Activated naive CD4-positive, alpha-beta T cell treated with anti-CD3 and anti-CD28 coated beads, Interleukin-2, amount 50 U/mL, for 72 hours (primary cell): ENCODE results near the gene WRAP53. TPM values are rescaled to one million over a fixed set of nuclear protein-coding genes. Genes with fewer than 3 reads are reported as not detected.

Source experiments
- ATAC-seq, 2 donors: fragments of 150-1000 bp; cut with Tn5 transposase; 2 replicates each; pipeline ENCODE4 v1.10.0; 2021; ENCODE audit warnings: mild to moderate bottlenecking in 2 of 2, moderate library complexity in 2 of 2
- DNase-seq, 2 donors: peaks; one replicate each; pipeline ENCODE4 v3.0.0; 2021 to 2022; ENCODE audit warnings: low spot score in 2 of 2
- H3K27ac Mint-ChIP-seq, 2 donors: one replicate each; pipeline ENCODE4 v1.8.0; 2022; ENCODE audit warnings: mild to moderate bottlenecking in 2 of 2, mixed read lengths in 2 of 2
- H3K36me3 Mint-ChIP-seq, 2 donors: one replicate each; pipeline ENCODE4 v1.8.0; 2022; ENCODE audit warnings: mixed read lengths in 2 of 2
- H3K9me3 Mint-ChIP-seq, 2 donors: one replicate each; pipeline ENCODE4 v1.8.0; 2022; ENCODE audit warnings: mixed read lengths in 2 of 2
- total RNA-seq, 2 donors: library from RNA; stranded (reverse); gene quantifications; one replicate each; pipeline ENCODE4 v1.2.3, GENCODE V29; 2022

The WRAP53 gene
- total RNA-seq, 2 donors from 2014 or later, result 16.4 to 23.5 TPM

- H3K36me3 Mint-ChIP-seq, result no peaks in the 10 kb centered on the region
- DNase-seq (no peak), ATAC-seq (no peak)
- H3K9me3 Mint-ChIP-seq, result no peaks in the 10 kb centered on the region
- no peak overlapping the region for H3K27ac Mint-ChIP-seq
Measured at GRCh38 chr17:7715936-7716886, 27.9 kb downstream of the WRAP53 start.

- ATAC-seq (peak; percentile 64 to 88), DNase-seq (peak in 1 of 2 donors; percentile 61)
- Mint-ChIP-seq H3K36me3 (no peaks in the 10 kb centered on the region), H3K27ac (no peak within 1 kb of the TSS), H3K9me3 (no peaks in the 10 kb centered on the region)
Measured at GRCh38 chr17:7716901-7717755, 28.9 kb downstream of the WRAP53 start, which contains the start of gene DNAH2. Gene DNAH2 (plus strand): TSS chr17:7717744. CDS start chr17:7719735, 1,991 bp downstream.

DNA sequence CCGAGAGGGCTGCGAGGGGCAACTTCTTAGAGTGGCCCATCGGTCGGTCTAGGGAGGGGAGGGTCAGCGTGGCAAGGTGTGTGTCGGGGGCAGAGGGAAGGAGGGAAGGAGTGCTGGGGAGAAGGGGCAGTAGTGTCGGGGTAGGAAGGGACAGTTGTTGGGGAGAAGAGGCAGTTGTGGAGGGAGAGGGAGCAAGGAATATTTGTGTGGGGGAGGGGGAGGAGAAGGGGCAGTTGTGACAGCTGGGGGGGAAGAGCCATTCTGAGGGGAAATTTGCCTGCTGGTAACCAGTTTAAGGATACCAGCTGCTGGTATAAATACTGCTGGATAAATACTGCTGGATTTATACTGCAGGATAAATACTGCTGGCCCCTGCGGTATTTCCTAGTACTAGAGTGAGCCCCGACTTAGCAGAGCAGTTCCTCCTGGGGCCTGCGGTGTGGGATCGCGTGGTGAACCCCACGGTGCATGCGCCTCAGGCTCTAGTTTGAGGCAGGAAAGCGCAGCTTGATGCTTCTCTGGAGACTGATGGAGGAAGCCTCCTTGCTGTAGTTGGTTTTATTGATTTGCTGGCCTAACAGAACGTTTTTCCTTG lies 29.6 kb downstream of the WRAP53 start:
- no peaks in the 10 kb centered on the region for H3K9me3 Mint-ChIP-seq

GRCh38 chr17:7719661-7720060 lies 31.4 kb downstream of the WRAP53 start:
- ATAC-seq (no peak), DNase-seq (no peak)
- Mint-ChIP-seq H3K27ac (no peak overlapping the region), H3K36me3 (no peaks in the 10 kb centered on the region), H3K9me3 (no peaks in the 10 kb centered on the region)

More for the DNA sequence above, 29.6 kb downstream of the WRAP53 start:
- no peaks in the 10 kb centered on the region for H3K36me3 Mint-ChIP-seq
- ATAC-seq (peak; percentile 34 to 52), DNase-seq (no peak)
- no peak overlapping the region for H3K27ac Mint-ChIP-seq

GRCh38 chr17:7720125-7720524 lies 31.8 kb downstream of the WRAP53 start:
- ATAC-seq, result no peak
- Mint-ChIP-seq H3K9me3 (no peaks in the 10 kb centered on the region), H3K36me3 (no peaks in the 10 kb centered on the region), H3K27ac (no peak overlapping the region)
- DNase-seq, result no peak

DNA sequence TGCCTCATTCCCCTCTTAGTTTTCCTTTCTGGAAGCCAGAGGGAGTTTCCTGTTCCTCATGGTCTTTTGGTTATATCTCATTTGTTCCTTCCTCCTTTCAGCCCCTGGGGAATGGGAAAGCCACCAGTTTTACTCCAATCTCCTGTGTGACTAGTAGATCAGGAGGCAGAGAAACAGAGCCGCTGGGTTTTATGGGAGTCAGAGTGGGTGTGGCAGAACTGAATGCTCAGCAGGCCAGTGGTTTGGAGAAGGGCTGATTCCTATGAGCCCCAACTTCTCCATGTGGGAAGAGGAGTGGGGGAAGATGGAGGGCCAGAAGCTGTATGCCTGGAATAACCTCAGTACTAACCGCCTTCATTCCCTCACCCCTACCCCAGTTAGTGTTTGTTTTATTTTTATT lies 33.3 kb downstream of the WRAP53 start:
- no peak for DNase-seq
- H3K27ac Mint-ChIP-seq, result no peak overlapping the region
- no peak for ATAC-seq
- H3K9me3 Mint-ChIP-seq, result no peaks in the 10 kb centered on the region
- H3K36me3 Mint-ChIP-seq, result no peaks in the 10 kb centered on the region

DNA sequence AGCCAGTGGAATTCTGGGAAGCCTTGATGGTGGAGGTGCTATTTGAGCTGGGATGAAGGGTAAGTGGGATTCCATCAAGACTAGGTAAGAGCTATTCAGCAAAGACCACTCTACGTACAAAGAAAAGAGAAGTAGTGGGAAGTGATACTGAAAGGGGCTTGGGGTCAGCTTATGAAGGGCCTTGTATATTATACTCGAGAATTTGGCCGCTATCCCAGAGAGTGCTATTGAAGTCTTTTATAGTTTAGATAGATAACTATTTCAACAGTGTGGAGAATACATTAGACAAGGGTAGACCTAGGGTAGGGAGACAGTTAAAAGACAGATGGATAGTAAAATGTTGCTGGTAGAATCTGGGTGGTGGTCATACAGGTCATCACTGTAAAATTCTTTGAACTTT lies 39.6 kb downstream of the WRAP53 start:
- Mint-ChIP-seq H3K36me3 (no peaks in the 10 kb centered on the region), H3K27ac (no peak overlapping the region), H3K9me3 (no peaks in the 10 kb centered on the region)
- no peak for DNase-seq
- ATAC-seq, result no peak

GRCh38 chr17:7729816-7730215 lies 41.5 kb downstream of the WRAP53 start:
- DNase-seq (no peak), ATAC-seq (no peak)
- H3K36me3 Mint-ChIP-seq, result no peaks in the 10 kb centered on the region
- H3K9me3 Mint-ChIP-seq, result no peaks in the 10 kb centered on the region
- peak overlapping the region in 1 of 2 donors; percentile 32 for H3K27ac Mint-ChIP-seq

DNA sequence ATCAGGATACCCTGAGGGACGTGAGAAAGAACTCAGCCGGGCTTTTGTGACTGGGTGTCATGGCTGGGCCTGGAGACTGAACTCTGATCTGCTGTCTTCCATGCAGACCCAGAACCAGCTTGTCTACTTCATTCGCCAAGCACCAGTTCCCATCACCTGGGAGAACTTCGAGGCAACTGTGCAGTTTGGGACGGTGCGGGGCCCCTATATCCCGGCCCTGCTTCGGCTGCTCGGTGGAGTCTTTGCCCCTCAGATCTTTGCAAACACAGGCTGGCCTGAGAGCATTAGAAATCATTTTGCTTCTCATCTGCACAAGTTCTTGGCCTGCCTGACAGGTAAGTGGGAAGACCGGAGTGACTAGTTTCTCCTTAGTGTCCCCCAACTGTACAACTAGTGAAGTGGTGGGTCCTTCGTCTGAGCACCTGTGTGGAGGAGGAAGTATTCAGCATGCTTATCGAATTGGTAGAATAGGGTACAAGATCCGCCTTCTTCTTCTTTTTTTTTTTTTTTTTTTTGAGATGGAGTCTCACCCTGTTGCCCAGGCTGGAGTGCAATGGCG lies 44.8 kb downstream of the WRAP53 start:
- ATAC-seq, result no peak
- Mint-ChIP-seq H3K36me3 (no peaks in the 10 kb centered on the region), H3K27ac (no peak overlapping the region), H3K9me3 (no peaks in the 10 kb centered on the region)
- no peak for DNase-seq

GRCh38 chr17:7737601-7738000 lies 49.3 kb downstream of the WRAP53 start:
- Mint-ChIP-seq H3K36me3 (no peaks in the 10 kb centered on the region), H3K9me3 (no peaks in the 10 kb centered on the region), H3K27ac (no peak overlapping the region)
- no peak for DNase-seq
- ATAC-seq, result no peak

GRCh38 chr17:7739746-7740145 lies 51.5 kb downstream of the WRAP53 start:
- Mint-ChIP-seq H3K36me3 (no peaks in the 10 kb centered on the region), H3K27ac (no peak overlapping the region), H3K9me3 (no peaks in the 10 kb centered on the region)
- DNase-seq (no peak), ATAC-seq (no peak)

DNA sequence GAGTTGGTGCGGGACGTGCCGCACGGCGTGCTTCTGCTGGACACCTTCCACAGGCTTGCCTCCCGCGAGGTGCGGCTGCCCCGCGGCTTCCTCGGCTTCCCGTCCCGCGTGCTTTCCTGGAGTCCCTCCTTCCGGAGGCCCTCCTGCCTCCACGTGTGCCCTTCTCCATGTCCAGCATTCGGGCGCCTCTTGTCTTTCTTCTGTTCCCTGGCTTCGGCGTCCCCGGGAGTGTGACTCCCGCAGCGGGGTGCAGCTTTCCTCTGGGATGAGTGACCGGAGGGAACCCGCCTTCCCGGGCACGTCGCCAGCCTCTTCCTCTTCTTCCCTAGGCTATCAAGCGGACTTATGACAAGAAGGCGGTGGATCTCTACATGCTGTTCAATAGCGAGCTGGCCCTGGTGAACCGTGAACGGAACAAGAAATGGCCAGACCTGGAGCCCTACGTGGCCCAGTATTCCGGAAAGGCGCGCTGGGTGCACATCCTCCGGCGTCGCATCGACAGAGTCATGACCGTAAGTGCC lies 52.3 kb downstream of the WRAP53 start:
- H3K27ac Mint-ChIP-seq, result no peak overlapping the region
- H3K36me3 Mint-ChIP-seq, result no peaks in the 10 kb centered on the region
- DNase-seq, result no peak
- ATAC-seq, result no peak
- H3K9me3 Mint-ChIP-seq, result no peaks in the 10 kb centered on the region

DNA sequence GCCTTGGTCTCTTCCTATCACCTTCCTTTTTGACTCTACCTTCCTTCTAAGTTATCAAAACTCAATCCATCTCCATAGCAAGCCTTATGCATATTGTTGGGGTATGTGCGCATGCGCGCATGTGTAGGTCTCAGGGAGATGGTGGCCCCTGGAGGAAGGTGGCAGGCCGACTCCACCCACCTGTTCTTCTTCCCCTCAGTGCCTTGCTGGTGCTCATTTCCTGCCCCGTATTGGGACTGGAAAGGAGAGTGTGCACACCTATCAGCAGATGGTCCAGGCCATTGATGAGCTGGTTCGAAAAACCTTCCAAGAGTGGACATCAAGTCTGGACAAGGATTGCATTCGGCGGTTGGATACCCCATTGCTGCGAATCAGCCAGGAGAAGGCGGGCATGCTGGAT lies 54.5 kb downstream of the WRAP53 start:
- Mint-ChIP-seq H3K27ac (no peak overlapping the region), H3K9me3 (no peaks in the 10 kb centered on the region)
- ATAC-seq, result no peak

GRCh38 chr17:7744416-7744815 lies 56.1 kb downstream of the WRAP53 start:
- Mint-ChIP-seq H3K27ac (no peak overlapping the region), H3K36me3 (no peaks in the 10 kb centered on the region), H3K9me3 (no peaks in the 10 kb centered on the region)
- ATAC-seq (no peak), DNase-seq (no peak)

More for the DNA sequence above, 54.5 kb downstream of the WRAP53 start:
- H3K36me3 Mint-ChIP-seq, result no peaks in the 10 kb centered on the region
- DNase-seq, result no peak

DNA sequence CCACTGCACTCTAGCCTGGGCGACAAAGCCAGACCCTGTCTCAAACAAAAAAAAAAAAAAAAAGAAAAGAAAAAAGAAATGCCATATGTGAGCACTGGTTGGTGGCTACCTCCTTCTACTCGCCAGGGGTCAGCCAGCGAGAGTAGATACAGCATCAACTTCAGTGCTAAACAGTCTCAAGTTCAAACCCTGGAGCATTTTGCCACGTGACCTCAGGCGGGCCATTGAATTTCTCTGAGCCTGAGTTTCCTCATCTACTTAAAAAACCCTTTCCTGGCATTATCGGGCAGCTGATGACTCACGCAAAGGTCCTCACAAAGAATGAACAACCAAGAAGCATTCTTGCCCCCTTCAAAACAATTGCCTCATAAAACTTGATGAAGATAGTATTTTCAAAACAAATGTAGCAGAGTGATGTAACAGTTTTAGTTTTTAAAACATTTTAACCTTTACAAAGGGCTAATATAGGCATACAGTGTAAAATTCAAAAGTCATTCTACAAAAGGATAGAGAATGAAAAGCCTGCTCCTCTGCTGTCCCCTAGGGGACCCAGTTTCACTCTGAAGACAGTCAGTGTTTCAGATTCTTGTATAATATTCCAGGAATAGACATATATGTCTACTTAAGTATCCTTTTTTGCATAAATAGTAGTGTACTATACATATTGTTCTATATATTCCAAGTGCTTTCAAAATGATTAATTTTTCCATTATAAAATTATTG lies 57.6 kb downstream of the WRAP53 start:
- H3K9me3 Mint-ChIP-seq, result no peaks in the 10 kb centered on the region
- DNase-seq (no peak), ATAC-seq (no peak)
- no peaks in the 10 kb centered on the region for H3K36me3 Mint-ChIP-seq
- no peak overlapping the region for H3K27ac Mint-ChIP-seq

DNA sequence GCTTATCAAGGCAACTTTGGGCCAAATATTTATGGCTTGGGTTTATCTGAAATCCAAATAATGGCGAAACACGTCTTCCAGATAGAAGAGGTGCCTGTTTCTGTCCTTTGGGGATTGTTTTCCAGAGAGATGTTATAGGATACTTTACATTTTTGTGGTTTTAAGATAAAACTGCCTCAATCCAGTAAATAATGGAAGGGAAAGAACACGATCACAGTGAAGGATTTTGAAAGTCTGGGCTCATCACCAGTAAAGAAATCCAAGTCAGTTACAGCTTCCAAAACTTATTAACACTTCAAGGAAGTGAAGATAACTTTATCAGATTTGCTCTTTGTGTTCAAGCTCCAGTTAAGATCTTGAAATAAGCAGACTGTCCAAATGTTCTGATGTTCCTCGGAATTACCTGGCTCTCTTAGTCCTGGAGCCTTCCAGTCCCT lies 59.4 kb downstream of the WRAP53 start:
- Mint-ChIP-seq H3K36me3 (no peaks in the 10 kb centered on the region), H3K27ac (no peak overlapping the region), H3K9me3 (no peaks in the 10 kb centered on the region)
- DNase-seq (no peak), ATAC-seq (no peak)
